Measurements from ENCODE around the gene TMEM82. TPM values are rescaled to one million over a fixed set of nuclear protein-coding genes. Genes with fewer than 3 reads are reported as not detected.

TMEM82 gene
- total and polyA plus RNA-seq, 9 of the 15 experiments (the other 6 are each of a cell fraction or from before 2014, with no cell fraction given), result not detected

- in situ Hi-C loops (cut with MboI) (no loop called here), intact Hi-C loops (cut with micrococcal nuclease) (no loop called here)
- H3K27ac ChIP-seq (ENCODE audit: extremely low read depth, low read depth, low read length), result no peak overlapping the region
- H3K9me1 ChIP-seq (ENCODE audit: control insufficient read depth, insufficient read depth, low read length), result no peaks in the 10 kb centered on the region
- H3K4me1 ChIP-seq (replicated peaks in 1 of 2; ENCODE audit: control insufficient read depth in 2 of 2, insufficient read depth in 2 of 2, low read length in 2 of 2), result peaks cover 0 to 60% of the 10 kb centered on the region in 2 experiments; a peak in 2 of 5 replicates
- 91% methylated on average over 37 of the region's 39 CpGs for WGBS (ENCODE audit: insufficient coverage, low coverage, missing lambda C conversion rate)
- FAIRE-seq (no peak), DNase-seq (ENCODE audit: extremely low read depth in 1 of 4, low spot score in 3 of 4) (no peak), ATAC-seq (no peak)
- no peaks in the 10 kb centered on the region for H3K79me2 ChIP-seq (ENCODE audit: control insufficient read depth, insufficient read depth, low read length)
- H3K9ac ChIP-seq (ENCODE audit: insufficient read depth in 1 of 2, low read depth in 2 of 2, low read length in 2 of 2), result peak overlapping the region in 1 of 2 experiments; percentile 47; a peak in 1 of 4 replicates
- no peak overlapping the region for H2AFZ ChIP-seq (ENCODE audit: low read depth, low read length)
- no peak overlapping the region for H3K4me2 ChIP-seq (ENCODE audit: insufficient read depth, low read length)
- no peaks in the 10 kb centered on the region for H3K9me3 ChIP-seq (replicated peaks; ENCODE audit: control insufficient read depth, insufficient read depth, low read depth, low read length)
- H3K36me3 ChIP-seq (ENCODE audit: control insufficient read depth, insufficient read depth, low read length), result peaks cover 74% of the 10 kb centered on the region; the same call in 2 of the 3 replicates
- TF ChIP-seq ZNF124 (CRISPR knock-in tag; IDR thresholded peaks at IDR 0.05), result no peak
- TF ChIP-seq RBM22 (IDR thresholded peaks at IDR 0.05; ENCODE audit: low read depth, low read length, poor library complexity, severe bottlenecking), result peak; percentile 53
- TF ChIP-seq POLR2G (IDR thresholded peaks at IDR 0.05; ENCODE audit: low read depth, low read length), result 0 out of 2 replicates have a peak, but pooled peaks have one; percentile 45
- TF ChIP-seq CTCFL (IDR thresholded peaks at IDR 0.05; ENCODE audit: borderline replicate concordance, insufficient read depth, low read depth, low read length, poor library complexity, severe bottlenecking), result peak; percentile 61
- CTCF ChIA-PET (ENCODE audit: low intra/inter-chr PET ratio), result no interaction called here
- no peaks in the 10 kb centered on the region for H4K20me1 ChIP-seq (replicated peaks; ENCODE audit: control insufficient read depth, insufficient read depth, low read length)
- POLR2A ChIA-PET, result interaction anchor here (0.5 to 1.3 kb wide), 4 partner anchors 9 to 126 kb away, joined by 3 to 6 read pairs (median 4); no protein-coding TSS in a partner anchor
- no peaks in the 10 kb centered on the region for H3K27me3 ChIP-seq (ENCODE audit: control insufficient read depth in 2 of 2, insufficient read depth in 2 of 2, low read length in 2 of 2)
- no peak overlapping the region for H3K4me3 ChIP-seq
- BruUV-seq (replicated peaks), result no TSS peak
These were observed 10.3 kb upstream of the TMEM82 start for GRCh38 chr1:15731735-15732685.
